NCI-H2107 treated with DMSO at 0.1 percent for 48 hours (cell line): ENCODE data around the gene OR52N4.
"Not testable (repeated sequence)": the region's sequence is repeated elsewhere in the genome, so short reads cannot be mapped to it uniquely, and the experiment has no call there.

ENCODE experiments used
- DNase-seq: peaks from one replicate; lab custom pipeline; 2025; ENCODE audit not compliant: unreplicated experiment; lab: John Stamatoyannopoulos, UW

Gene OR52N4

DNA sequence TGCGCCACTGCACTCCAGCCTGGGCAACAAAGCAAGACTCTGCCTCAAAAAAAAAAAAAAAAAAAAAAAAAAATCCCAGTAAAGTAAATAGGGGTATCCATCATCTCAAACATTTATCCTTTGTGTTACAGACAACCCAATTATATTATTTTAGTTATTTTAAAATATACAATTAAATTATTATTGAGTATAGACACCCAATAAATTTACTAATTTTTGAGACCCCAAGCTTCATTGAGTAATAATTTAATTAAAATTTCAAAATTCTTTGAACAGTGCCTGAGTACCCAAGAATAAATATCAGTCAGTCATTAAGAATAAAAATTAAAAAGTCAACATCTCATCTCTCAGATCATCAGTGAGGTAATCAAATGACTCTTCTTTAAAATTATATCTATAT is at the start of gene OR52N4:
TSS of gene OR52N4 (plus strand) at position 301 of the 400 bp plus-strand sequence. CDS start 498 bp downstream, outside the sequence.
- DNase-seq: no peak

GRCh38 chr11:5705688-5706087 is 48.4 kb upstream of the OR52N4 start:
- DNase-seq: no peak

DNA sequence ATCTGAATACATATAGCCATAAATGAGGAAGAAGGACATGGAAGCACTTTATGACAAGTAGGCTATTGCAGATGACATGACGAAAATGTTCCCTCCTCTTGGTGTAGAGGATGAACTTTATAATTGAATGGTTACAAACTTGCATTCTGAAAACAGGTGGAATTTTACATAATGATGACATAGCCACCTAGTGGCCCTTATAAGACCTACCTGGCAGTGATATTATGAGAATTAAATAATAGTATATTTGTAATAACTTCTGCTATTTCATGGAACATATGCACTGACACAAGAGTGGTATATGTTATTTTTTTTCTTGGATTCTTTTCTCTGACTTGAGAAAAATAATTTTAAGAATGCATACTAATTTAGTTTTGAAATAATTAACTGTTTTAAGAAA is 41.5 kb upstream of the OR52N4 start:
- no peak for DNase-seq

- no peak for DNase-seq
These were observed 40.3 kb upstream of the OR52N4 start for GRCh38 chr11:5713695-5714094.

DNA sequence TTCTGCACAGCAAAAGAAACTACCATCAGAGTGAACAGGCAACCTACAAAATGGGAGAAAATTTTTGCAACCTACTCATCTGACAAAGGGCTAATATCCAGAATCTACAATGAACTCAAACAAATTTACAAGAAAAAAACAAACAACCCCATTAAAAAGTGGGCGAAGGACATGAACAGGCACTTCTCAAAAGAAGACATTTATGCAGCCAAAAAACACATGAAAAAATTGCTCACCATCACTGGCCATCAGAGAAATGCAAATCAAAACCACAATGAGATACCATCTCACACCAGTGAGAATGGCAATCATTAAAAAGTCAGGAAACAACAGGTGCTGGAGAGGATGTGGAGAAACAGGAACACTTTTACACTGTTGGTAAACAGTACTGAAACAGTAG is 37.5 kb upstream of the OR52N4 start:
- DNase-seq: not testable (repeated sequence)

DNA sequence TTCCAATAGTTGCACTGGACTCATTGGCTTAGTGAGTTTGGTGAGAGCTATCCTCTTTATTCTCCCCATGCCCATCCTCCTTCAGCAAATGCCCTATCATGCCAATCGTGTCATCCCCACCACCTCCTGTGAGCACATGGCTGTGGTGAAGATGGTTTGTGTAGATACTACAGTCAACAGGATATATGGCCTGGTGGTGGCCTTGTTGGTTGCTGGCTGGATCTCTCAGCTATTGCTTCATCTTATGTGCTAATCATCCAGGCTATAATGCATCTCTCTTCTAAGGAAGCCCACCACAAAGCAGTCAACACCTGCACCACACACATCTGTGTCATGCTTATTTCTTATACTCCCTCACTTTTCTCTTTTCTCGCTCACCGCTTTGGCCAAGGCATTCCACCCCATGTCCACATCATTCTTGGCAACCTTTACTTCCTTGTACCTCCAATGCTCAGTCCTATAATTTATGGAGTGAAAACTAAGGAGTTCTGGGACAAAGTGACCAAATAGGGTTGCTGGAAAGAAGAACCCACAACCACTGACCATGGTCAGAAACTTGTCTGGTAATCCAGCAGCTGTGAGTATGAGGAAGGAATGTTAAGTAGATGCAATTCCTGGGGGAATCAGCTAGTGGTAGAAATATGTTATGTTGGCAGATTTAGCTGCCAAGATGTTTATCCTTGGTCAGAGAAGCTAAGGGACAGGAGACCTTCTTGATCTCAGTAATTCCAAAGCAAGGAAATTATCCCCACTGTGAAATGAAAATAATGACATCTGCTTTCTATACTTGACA is 34.1 kb upstream of the OR52N4 start:
- no peak for DNase-seq

- DNase-seq: no peak
These were observed 31.4 kb upstream of the OR52N4 start for GRCh38 chr11:5722622-5723021.

DNA sequence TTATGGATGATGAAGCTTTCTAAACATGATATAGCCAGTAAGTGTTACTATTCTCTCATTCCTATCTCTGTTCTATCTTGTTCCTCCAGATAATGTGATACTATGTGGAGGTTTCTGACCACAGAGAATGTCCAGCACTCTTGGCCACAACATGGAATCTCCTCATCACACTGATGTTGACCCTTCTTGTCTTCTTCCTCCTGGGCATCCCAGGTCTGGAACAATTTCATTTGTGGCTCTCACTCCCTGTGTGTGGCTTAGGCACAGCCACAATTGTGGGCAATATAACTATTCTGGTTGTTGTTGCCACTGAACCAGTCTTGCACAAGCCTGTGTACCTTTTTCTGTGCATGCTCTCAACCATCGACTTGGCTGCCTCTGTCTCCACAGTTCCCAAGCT is 27.7 kb upstream of the OR52N4 start:
- DNase-seq: no peak

GRCh38 chr11:5727691-5728090 is 26.4 kb upstream of the OR52N4 start:
- DNase-seq: no peak

DNA sequence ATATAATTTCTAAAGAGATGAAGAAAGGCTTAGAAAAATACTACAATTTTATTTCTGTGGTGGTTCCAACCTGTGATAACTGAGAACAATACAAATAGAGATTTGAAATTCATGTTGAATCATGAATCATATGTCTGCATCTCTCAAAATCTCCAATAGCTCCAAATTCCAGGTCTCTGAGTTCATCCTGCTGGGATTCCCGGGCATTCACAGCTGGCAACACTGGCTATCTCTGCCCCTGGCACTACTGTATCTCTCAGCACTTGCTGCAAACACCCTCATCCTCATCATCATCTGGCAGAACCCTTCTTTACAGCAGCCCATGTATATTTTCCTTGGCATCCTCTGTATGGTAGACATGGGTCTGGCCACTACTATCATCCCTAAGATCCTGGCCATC is 17.6 kb upstream of the OR52N4 start, which contains the start of gene OR56B1:
TSS of gene OR56B1 (plus strand) at position 53 of the 400 bp plus-strand sequence. CDS start at position 122, 69 bp downstream.
- DNase-seq: no peak

- DNase-seq: no peak
These were observed 17.0 kb upstream of the OR52N4 start for GRCh38 chr11:5737091-5737490.

- no peak for DNase-seq
These were observed 16.2 kb upstream of the OR52N4 start for GRCh38 chr11:5737670-5738392.

- no peak for DNase-seq
These were observed 15.6 kb upstream of the OR52N4 start for GRCh38 chr11:5738431-5738830.

- no peak for DNase-seq
These were observed 7.4 kb upstream of the OR52N4 start for GRCh38 chr11:5746614-5747013.

- no peak for DNase-seq
These were observed 4.2 kb upstream of the OR52N4 start for GRCh38 chr11:5749836-5750235.

DNA sequence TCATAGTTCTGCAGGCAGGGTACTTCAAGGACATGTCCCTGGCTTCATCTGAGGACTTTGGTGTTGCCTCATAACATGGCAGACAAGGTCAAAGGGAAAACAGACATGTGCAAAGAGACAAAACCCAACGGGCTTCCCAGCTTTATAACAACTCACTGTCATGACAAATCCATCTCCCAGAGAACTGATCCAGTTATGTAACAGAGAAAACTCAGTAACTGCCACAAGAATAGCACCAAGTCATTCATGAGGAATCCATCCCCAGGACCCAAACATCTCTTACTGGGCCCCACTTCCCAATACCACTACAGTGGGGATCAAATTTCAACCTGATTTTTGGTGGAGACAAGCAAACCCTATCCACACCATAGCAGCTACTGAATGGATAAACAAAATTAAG is 13.0 kb downstream of the OR52N4 start:
- DNase-seq: no peak

DNA sequence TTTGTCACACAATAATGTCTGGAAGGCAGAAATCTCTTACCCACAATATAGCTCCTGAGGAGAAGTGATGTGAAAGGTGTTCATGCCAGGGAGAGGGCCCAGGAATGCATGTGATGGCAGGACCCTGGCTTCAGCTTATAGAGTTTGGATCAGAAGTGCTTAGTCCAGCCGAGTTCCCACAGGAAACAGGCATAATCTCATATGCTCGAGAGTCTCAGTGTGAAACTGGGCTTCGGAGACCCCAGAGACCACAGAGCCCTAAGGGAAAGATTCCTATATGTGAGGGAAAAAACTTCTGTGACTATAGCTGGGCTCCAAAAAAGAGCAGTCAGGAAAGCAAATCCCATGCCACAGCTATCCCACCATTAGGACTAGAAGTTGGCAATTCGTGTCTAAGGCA is 29.2 kb downstream of the OR52N4 start, which contains the start of gene OR52N5:
TSS of gene OR52N5 (minus strand) at position 101 of the 400 bp plus-strand sequence. CDS start 4,721 bp downstream, outside the sequence.
- DNase-seq: no peak

DNA sequence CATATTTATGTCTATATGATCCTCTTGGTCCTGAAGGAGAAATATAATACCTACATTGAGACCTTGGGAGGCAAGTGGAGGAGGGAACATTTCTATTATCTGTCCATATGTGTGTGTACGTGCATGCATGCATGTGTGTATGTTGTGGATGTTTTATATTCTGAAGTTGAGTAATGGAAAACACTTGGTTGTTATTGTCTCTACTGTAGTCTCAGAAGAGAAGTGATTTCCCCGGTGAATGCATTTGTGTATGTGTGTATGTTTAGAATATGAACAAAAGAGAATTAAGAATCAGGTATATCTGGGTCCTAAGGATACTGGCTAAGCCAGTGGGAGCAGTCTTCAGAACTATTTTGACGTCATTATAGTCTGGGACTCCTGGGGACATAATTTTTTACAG is 37.1 kb downstream of the OR52N4 start, which contains the start of gene OR52N1:
TSS of gene OR52N1 (minus strand) at position 101 of the 400 bp plus-strand sequence. CDS start 2,449 bp downstream, outside the sequence.
- no peak for DNase-seq

- no peak for DNase-seq
These were observed 42.5 kb downstream of the OR52N4 start for GRCh38 chr11:5796541-5796940.

GRCh38 chr11:5803982-5804381 is 49.9 kb downstream of the OR52N4 start:
- no peak for DNase-seq
